GM12878 (cell line): ENCODE data around the gene COL6A3. TPM values are rescaled to one million over a fixed set of nuclear protein-coding genes. Genes with fewer than 3 reads are reported as not detected.

Experiments used
- ATAC-seq: fragments of 200-7000 bp; cut with Tn5 transposase; 3 replicates; pipeline ENCODE4 v1.9.1; 2020; ENCODE audit warnings: mild to moderate bottlenecking, moderate library complexity
- BruUV-seq: library from RNA; stranded (reverse); fragments of 400-500 nt; replicated peaks from 2 replicates; lab custom pipeline; 2021; lab: Mats Ljungman, UMichigan
- CTCF ChIA-PET: fragments of 300-600 bp; sonication (Branson Sonifier 250); formaldehyde crosslinking; extraction: SDS; loops from one replicate; lab custom pipeline; 2021; ENCODE audit warnings: inconsistent platforms; lab: Yijun Ruan, JAX
- POLR2A ChIA-PET: fragments of 350-600 bp; formaldehyde crosslinking; extraction: SDS; loops from one replicate; lab custom pipeline; 2021; ENCODE audit warnings: inconsistent platforms; lab: Charles Lee
- RAD21 ChIA-PET: fragments of 300-600 bp; sonication (Branson Sonifier 250); formaldehyde crosslinking; loops from one replicate; lab custom pipeline; 2023; ENCODE audit warnings: antibody characterized with exemption; ENCODE audit not compliant: unreplicated experiment; lab: Charles Lee
- SMC1A ChIA-PET: fragments of 300-600 bp; sonication (Branson Sonifier 250); formaldehyde crosslinking; loops from one replicate; lab custom pipeline; 2023; ENCODE audit not compliant: unreplicated experiment, uncharacterized antibody; lab: Charles Lee
- DNase-seq: peaks from one replicate; pipeline ENCODE4 v3.0.0-alpha.2; 2011; ENCODE audit warnings: low read depth, low spot score
- FAIRE-seq: peaks from 3 replicates; lab custom pipeline; 2011; peaks lifted over from hg19 to GRCh38; lab: Jason Lieb, UNC
- H2AFZ ChIP-seq: 2 replicates; pipeline ENCODE4 v1.6.0; 2011; ENCODE audit warnings: low read depth, low read length, control low read depth; ENCODE audit not compliant: control insufficient read depth
- H3K27ac ChIP-seq: 2 replicates; pipeline ENCODE4 v1.5.1; 2011; ENCODE audit warnings: control low read depth; ENCODE audit not compliant: control insufficient read depth, insufficient read depth
- H3K27me3 ChIP-seq, 2 experiments: replicated peaks in 1 of 2; 2 replicates each; pipeline versions ENCODE4 v1.6.0 to v1.6.1; 2011; ENCODE audit warnings: low read length in 1 of 2; ENCODE audit not compliant: control insufficient read depth in 2 of 2, insufficient read depth in 2 of 2
- H3K36me3 ChIP-seq, 2 experiments: 2 replicates each; pipeline ENCODE4 v1.5.1; 2011; ENCODE audit warnings: low read length in 1 of 2; ENCODE audit not compliant: control insufficient read depth in 2 of 2, insufficient read depth in 2 of 2
- H3K4me1 ChIP-seq: 2 replicates; pipeline ENCODE4 v1.6.1; 2011; ENCODE audit warnings: mild to moderate bottlenecking, low read length, moderate library complexity, mixed read lengths; ENCODE audit not compliant: control insufficient read depth, insufficient read depth
- H3K4me2 ChIP-seq: 2 replicates; pipeline ENCODE4 v1.6.0; 2011; ENCODE audit warnings: control low read depth; ENCODE audit not compliant: control insufficient read depth, insufficient read depth
- H3K4me3 ChIP-seq: fragments of 200-600 bp; sonication (generic); 2 replicates; pipeline ENCODE4 v1.5.1; 2016
- H3K79me2 ChIP-seq: 2 replicates; pipeline ENCODE4 v1.6.0; 2011; ENCODE audit warnings: low read length; ENCODE audit not compliant: control insufficient read depth, insufficient read depth
- H3K9ac ChIP-seq: 2 replicates; pipeline ENCODE4 v1.8.0; 2011; ENCODE audit warnings: low read length, control low read depth, mixed read lengths; ENCODE audit not compliant: control insufficient read depth, insufficient read depth
- H3K9me3 ChIP-seq: replicated peaks from 3 replicates; pipeline ENCODE4 v1.5.1; 2011; ENCODE audit warnings: mild to moderate bottlenecking, low read length; ENCODE audit not compliant: control insufficient read depth, insufficient read depth
- H4K20me1 ChIP-seq: 2 replicates; pipeline ENCODE4 v1.6.0; 2011; ENCODE audit not compliant: control insufficient read depth, insufficient read depth
- CEBPZ ChIP-seq: fragments of 150-350 bp; IDR thresholded peaks from 2 replicates; pipeline ENCODE4 v1.6.1; 2016; ENCODE audit warnings: low read depth, low read length
- NFYA ChIP-seq: IDR thresholded peaks from 2 replicates; pipeline ENCODE4 v1.6.1; 2011; ENCODE audit warnings: low read depth, mild to moderate bottlenecking, low read length, improper control_type of control experiment, borderline replicate concordance
- RAD51 ChIP-seq: fragments of 450-650 bp; IDR thresholded peaks from 2 replicates; pipeline ENCODE4 v1.6.1; 2016; ENCODE audit warnings: moderate library complexity, mild to moderate bottlenecking, inconsistent platforms
- SIN3A ChIP-seq: IDR thresholded peaks from 2 replicates; pipeline ENCODE4 v1.6.1; 2012; ENCODE audit warnings: low read depth, low read length, improper control_type of control experiment
- SPI1 ChIP-seq: IDR thresholded peaks from 2 replicates; pipeline ENCODE4 v1.6.1; 2011; ENCODE audit warnings: low read depth, mild to moderate bottlenecking, low read length, moderate library complexity, borderline replicate concordance; ENCODE audit not compliant: insufficient read depth
- ZNF384 ChIP-seq: IDR thresholded peaks from 2 replicates; pipeline ENCODE4 v1.6.1; 2012; ENCODE audit warnings: low read depth, mild to moderate bottlenecking, low read length, improper control_type of control experiment, borderline replicate concordance
- WGBS: methylation state at CpG from one replicate; pipeline ENCODE4 v1.1.6; 2016; ENCODE audit warnings: low lambda C conversion rate; ENCODE audit not compliant: insufficient replicate concordance, insufficient coverage; ENCODE audit errors: missing lambda C conversion rate; 5-methylcytosine and 5-hydroxymethylcytosine counted together
- in situ Hi-C: fragments of 300-500 bp; cut with MboI; formaldehyde crosslinking; loops from 9 replicates; pipeline ENCODE4 v1.14.3; 2018; ENCODE audit warnings: mixed read lengths
- intact Hi-C: fragments of 100-400 bp; cut with micrococcal nuclease; formaldehyde crosslinking; loops from one replicate; pipeline ENCODE4 v1.14.2; 2022; ENCODE audit not compliant: unreplicated experiment
- polyA plus RNA-seq, 11 experiments: library from polyadenylated mRNA; depleted of rRNA in 4 of 11; unstranded in 6 of 11; stranded (reverse) in 5 of 11; fragments of >200 nt; fragmentation: Nextera tagmentation in 4 of 11; fragmentation: Illumina TruSeq in 1 of 11; extraction: Ambion mirVana in 4 of 11; extraction: Trizol in 1 of 11; gene quantifications; 1 replicate in 1 of 11; 2 replicates in 10 of 11; pipeline versions ENCODE4 v1.2.1 to v1.2.3, GENCODE V29; 2011 to 2016; ENCODE audit warnings: inconsistent platforms in 2 of 11, missing spikeins in 2 of 11, low read depth in 1 of 11
- total RNA-seq, 4 experiments: library from RNA; depleted of rRNA in 3 of 4; stranded (reverse); fragments of >200 nt in 3 of 4; fragmentation: Illumina TruSeq in 1 of 4; extraction: Trizol in 1 of 4; gene quantifications; 2 replicates each; pipeline versions ENCODE4 v1.2.1 to v1.2.3, GENCODE V29; 2013 to 2021

COL6A3 gene
- total and polyA plus RNA-seq, 10 of the 15 experiments (the other 5 are each of a cell fraction or from before 2014, with no cell fraction given) = 0.01 to 0.51 (median 0.09) TPM; not detected in 4

- Histone ChIP-seq H3K79me2 (no peaks in the 10 kb centered on the region), H3K9me3 (no peaks in the 10 kb centered on the region), H3K27me3 (peaks cover 0 to 3% of the 10 kb centered on the region in 2 experiments; a peak in 2 of 4 replicates), H2AFZ (no peak overlapping the region), H3K4me3 (no peak overlapping the region), H3K36me3 (no peaks in the 10 kb centered on the region), H4K20me1 (no peaks in the 10 kb centered on the region), H3K27ac (no peak overlapping the region), H3K4me1 (no peaks in the 10 kb centered on the region), H3K4me2 (no peak overlapping the region), H3K9ac (no peak overlapping the region)
- no peak for TF ChIP-seq SIN3A
- TF ChIP-seq SPI1 = no peak
- no peak for TF ChIP-seq ZNF384
- TF ChIP-seq NFYA = no peak
- TF ChIP-seq RAD51 = no peak
- no peak for TF ChIP-seq CEBPZ
- 19% methylated on average over 1 of the region's 1 CpG for WGBS
- no peak for DNase-seq
- ChIA-PET CTCF (no interaction called here), RAD21 (no interaction called here), SMC1A (no interaction called here), POLR2A (no interaction called here)
- no peak for ATAC-seq
- in situ Hi-C loops (no loop called here), intact Hi-C loops (no loop called here)
- no TSS peak for BruUV-seq
- no peak for FAIRE-seq
These were observed 126.1 kb downstream of the COL6A3 start for GRCh38 chr2:237287872-237288271.
